Mesendoderm (in vitro differentiated cells): ENCODE data around the gene KATNAL2.
"Not testable (repeated sequence)": the region's sequence is repeated elsewhere in the genome, so short reads cannot be mapped to it uniquely, and the experiment has no call there.

Experiments used
- DNase-seq: peaks from one replicate; pipeline ENCODE4 v3.0.0; 2013
- H2AK5ac ChIP-seq: 2 replicates; pipeline ENCODE4 v1.6.1; 2013; ENCODE audit warnings: low read length, inconsistent platforms
- H2BK120ac ChIP-seq: 2 replicates; pipeline ENCODE4 v1.6.1; 2013; ENCODE audit warnings: low read depth, mild to moderate bottlenecking, low read length, moderate library complexity, mixed read lengths
- H2BK15ac ChIP-seq: replicated peaks from 2 replicates; pipeline ENCODE4 v1.6.1; 2013; ENCODE audit warnings: low read depth, mild to moderate bottlenecking, moderate library complexity
- H2BK5ac ChIP-seq: 2 replicates; pipeline ENCODE4 v1.6.1; 2013; ENCODE audit warnings: low read length, inconsistent platforms
- H3K18ac ChIP-seq: 2 replicates; pipeline ENCODE4 v1.6.1; 2013; ENCODE audit warnings: mild to moderate bottlenecking, low read length, mixed read lengths
- H3K23ac ChIP-seq: one replicate; pipeline ENCODE4 v1.6.1; 2013; ENCODE audit warnings: low read length
- H3K27ac ChIP-seq: 2 replicates; pipeline ENCODE4 v1.5.1; 2013; ENCODE audit warnings: low read depth, mild to moderate bottlenecking, inconsistent platforms, low read length, moderate library complexity
- H3K27me3 ChIP-seq: 2 replicates; pipeline ENCODE4 v1.6.1; 2013; ENCODE audit warnings: low read length, control low read depth, mild to moderate bottlenecking, inconsistent platforms; ENCODE audit not compliant: insufficient read depth, poor library complexity
- H3K36me3 ChIP-seq: 2 replicates; pipeline ENCODE4 v1.6.1; 2013; ENCODE audit warnings: low read length, inconsistent platforms; ENCODE audit not compliant: control insufficient read depth, insufficient read depth
- H3K4ac ChIP-seq: one replicate; pipeline ENCODE4 v1.6.1; 2013; ENCODE audit warnings: low read depth, mild to moderate bottlenecking, low read length, moderate library complexity
- H3K4me1 ChIP-seq: 2 replicates; pipeline ENCODE4 v1.6.1; 2013; ENCODE audit warnings: low read depth, low read length, inconsistent platforms; ENCODE audit not compliant: control insufficient read depth
- H3K4me2 ChIP-seq: 2 replicates; pipeline ENCODE4 v1.6.1; 2013; ENCODE audit warnings: low read length
- H3K4me3 ChIP-seq: 2 replicates; pipeline ENCODE4 v1.5.1; 2013; ENCODE audit warnings: mild to moderate bottlenecking, low read length
- H3K56ac ChIP-seq: one replicate; pipeline ENCODE4 v1.6.1; 2013; ENCODE audit warnings: low read length
- H3K79me1 ChIP-seq: 2 replicates; pipeline ENCODE4 v1.6.1; 2013; ENCODE audit warnings: low read length, inconsistent platforms
- H3K79me2 ChIP-seq: 2 replicates; pipeline ENCODE4 v1.6.1; 2013; ENCODE audit warnings: mild to moderate bottlenecking, low read length; ENCODE audit not compliant: control insufficient read depth, insufficient read depth
- H3K9ac ChIP-seq: 2 replicates; pipeline ENCODE4 v1.6.1; 2013; ENCODE audit warnings: low read length, inconsistent platforms
- H4K5ac ChIP-seq: one replicate; pipeline ENCODE4 v1.6.1; 2013; ENCODE audit warnings: low read length
- H4K8ac ChIP-seq: one replicate; pipeline ENCODE4 v1.6.1; 2013; ENCODE audit warnings: low read depth, mild to moderate bottlenecking, control low read depth, low read length, moderate library complexity
- WGBS: extraction: QIAGEN DNeasy Blood & Tissue Kit; methylation state at CpG from one replicate; pipeline ENCODE4 v1.1.7; 2013; ENCODE audit warnings: low lambda C conversion rate, missing lambda C conversion rate; ENCODE audit not compliant: insufficient coverage; ENCODE audit errors: extremely low coverage; 5-methylcytosine and 5-hydroxymethylcytosine counted together

The KATNAL2 gene

DNA sequence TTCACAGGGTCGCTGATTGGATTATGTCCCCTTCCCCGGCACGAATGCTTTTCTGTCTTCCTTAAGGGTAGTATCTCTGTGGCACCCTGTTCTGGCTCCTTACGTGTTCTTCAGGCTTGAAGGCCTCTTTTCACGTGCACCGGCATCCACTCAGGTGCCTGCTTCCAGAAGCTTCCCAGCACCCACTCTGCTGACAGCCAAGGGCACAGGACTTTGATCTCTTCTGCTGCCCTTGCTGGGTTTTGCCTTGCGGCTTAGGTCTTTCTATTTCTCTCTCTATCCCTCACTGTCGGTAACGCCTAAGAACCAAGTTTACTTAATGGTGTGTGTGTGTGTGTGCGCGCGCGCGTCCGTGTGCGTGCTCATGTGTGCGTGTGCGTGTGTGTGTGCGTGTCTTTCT, 103.4 kb downstream of the KATNAL2 start:
- no CpG with 5 or more reads among the region's 19 CpGs for WGBS
- H2AK5ac ChIP-seq, H3K9ac ChIP-seq: not testable (repeated sequence)

DNA sequence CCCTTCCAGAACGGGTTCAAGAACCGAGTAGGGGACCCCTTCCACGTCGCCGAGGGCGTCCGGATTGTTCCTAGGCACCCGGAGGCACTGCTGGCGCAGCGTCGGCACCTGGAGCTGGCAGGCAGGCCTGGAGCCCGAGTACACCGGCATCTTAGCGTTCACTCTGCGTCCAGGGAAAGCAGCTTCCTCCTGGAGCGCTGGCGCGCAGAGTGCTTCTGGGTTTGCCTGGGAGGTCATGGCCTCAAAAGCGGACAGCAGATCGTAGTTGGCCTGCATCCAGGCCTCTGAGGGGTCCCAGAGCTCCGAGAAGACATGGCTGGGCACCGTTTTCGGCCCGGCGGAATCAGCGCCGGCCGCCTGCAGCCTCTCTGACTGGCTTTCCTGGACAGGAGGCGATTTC, 105.4 kb downstream of the KATNAL2 start:
- not testable (repeated sequence) for H3K4me1 ChIP-seq, H2AK5ac ChIP-seq, H3K27ac ChIP-seq, H3K18ac ChIP-seq, H4K8ac ChIP-seq, H3K4ac ChIP-seq, H3K79me2 ChIP-seq, H3K36me3 ChIP-seq, H3K4me3 ChIP-seq, H3K23ac ChIP-seq, H3K4me2 ChIP-seq, H4K5ac ChIP-seq, H2BK15ac ChIP-seq, H2BK120ac ChIP-seq, H3K79me1 ChIP-seq, H2BK5ac ChIP-seq, H3K27me3 ChIP-seq, DNase-seq, H3K9ac ChIP-seq, H3K56ac ChIP-seq
- no CpG with 5 or more reads among the region's 29 CpGs for WGBS

More for the DNA sequence above, 103.4 kb downstream of the KATNAL2 start:
- not testable (repeated sequence) for H3K27me3 ChIP-seq, H4K8ac ChIP-seq, H3K79me2 ChIP-seq, H2BK15ac ChIP-seq, H3K79me1 ChIP-seq, H2BK5ac ChIP-seq, H3K4me1 ChIP-seq, H3K36me3 ChIP-seq, DNase-seq, H3K23ac ChIP-seq, H3K4ac ChIP-seq, H2BK120ac ChIP-seq, H3K4me3 ChIP-seq, H4K5ac ChIP-seq, H3K56ac ChIP-seq, H3K27ac ChIP-seq, H3K4me2 ChIP-seq, H3K18ac ChIP-seq

DNA sequence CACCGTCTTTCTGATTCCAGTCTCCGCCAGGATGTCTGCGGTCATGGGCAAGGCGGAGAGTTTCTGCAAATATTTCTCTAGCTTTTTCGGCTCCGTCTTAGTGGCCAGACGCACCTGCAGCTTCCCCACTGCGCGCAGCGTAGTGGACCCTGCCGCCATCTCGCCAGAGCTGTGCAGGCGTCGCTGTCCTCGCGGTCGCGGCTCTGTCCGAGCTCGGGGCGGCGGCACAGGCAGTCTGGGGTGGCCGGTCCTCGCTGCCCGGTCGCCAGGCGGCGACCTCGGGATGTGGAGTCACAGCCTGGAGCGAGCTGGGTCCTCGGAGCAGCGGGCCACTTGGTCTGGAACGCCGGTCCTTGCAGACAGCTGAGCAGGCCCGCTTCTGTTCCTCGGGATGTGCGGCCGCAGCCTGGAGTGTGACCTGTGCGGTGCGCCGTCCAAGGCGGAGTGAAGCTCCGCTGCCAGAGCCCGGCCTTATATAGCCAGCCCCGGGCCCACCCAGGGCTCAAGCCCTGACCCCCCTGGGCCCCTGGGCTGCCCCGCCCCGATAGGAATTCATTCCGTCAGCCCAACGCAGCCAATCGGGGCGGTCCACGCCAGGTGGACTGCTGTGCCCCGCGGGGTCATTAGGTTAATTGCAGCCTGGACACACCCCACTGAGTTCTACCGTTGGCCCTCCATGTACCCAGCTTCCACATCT, 106.5 kb downstream of the KATNAL2 start:
- not testable (repeated sequence) for H4K5ac ChIP-seq, H3K79me2 ChIP-seq, H4K8ac ChIP-seq, H2BK120ac ChIP-seq, H3K23ac ChIP-seq, H2BK15ac ChIP-seq, H2AK5ac ChIP-seq, H3K9ac ChIP-seq, H3K79me1 ChIP-seq, H2BK5ac ChIP-seq, DNase-seq, H3K4me1 ChIP-seq, H3K27ac ChIP-seq, H3K4me2 ChIP-seq, H3K36me3 ChIP-seq, H3K4me3 ChIP-seq, H3K18ac ChIP-seq, H3K4ac ChIP-seq, H3K56ac ChIP-seq, H3K27me3 ChIP-seq
- no CpG with 5 or more reads among the region's 55 CpGs for WGBS

DNA sequence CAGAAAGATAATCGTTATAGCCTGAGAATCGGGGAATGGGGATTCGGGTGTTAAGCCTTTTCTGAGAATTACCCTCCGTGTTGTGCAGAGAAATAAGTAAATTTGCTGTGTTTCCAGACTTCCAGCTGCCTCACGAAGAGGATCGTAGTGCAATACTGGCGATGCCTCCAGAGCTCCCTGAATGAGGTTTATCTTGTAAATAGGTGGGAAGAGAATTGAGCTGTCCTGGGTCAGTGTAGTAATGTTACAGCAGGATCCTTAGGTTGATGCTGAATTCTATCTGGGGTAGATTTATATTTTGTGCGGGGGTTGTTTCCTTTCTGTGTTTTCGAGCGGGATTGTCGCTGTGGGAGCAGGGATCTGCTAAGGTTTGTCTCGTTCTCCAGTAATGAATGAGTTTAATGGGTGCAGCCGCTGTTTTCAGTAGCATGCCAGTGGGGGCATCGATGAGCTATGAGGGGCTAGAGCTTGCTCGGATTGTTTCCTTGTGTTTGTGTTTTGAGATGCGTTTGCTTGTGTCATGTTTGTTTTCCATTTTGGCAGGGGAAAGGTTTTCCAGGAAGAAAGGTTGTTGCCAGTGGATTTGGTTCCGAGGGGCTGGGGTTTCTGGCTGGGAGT, 108.3 kb downstream of the KATNAL2 start:
- no CpG with 5 or more reads among the region's 17 CpGs for WGBS

DNA sequence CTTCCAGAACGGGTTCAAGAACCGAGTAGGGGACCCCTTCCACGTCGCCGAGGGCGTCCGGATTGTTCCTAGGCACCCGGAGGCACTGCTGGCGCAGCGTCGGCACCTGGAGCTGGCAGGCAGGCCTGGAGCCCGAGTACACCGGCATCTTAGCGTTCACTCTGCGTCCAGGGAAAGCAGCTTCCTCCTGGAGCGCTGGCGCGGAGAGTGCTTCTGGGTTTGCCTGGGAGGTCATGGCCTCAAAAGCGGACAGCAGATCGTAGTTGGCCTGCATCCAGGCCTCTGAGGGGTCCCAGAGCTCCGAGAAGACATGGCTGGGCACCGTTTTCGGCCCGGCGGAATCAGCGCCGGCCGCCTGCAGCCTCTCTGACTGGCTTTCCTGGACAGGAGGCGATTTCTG, 111.3 kb downstream of the KATNAL2 start:
- H2BK120ac ChIP-seq, H4K8ac ChIP-seq, H3K23ac ChIP-seq, H2AK5ac ChIP-seq, H3K56ac ChIP-seq, H3K79me1 ChIP-seq, H3K79me2 ChIP-seq, H3K4me1 ChIP-seq, H3K27ac ChIP-seq, H3K18ac ChIP-seq, H3K27me3 ChIP-seq, H2BK15ac ChIP-seq, H3K9ac ChIP-seq, H2BK5ac ChIP-seq, H3K4ac ChIP-seq, H3K4me3 ChIP-seq, H3K36me3 ChIP-seq, H3K4me2 ChIP-seq, DNase-seq, H4K5ac ChIP-seq: not testable (repeated sequence)
- no CpG with 5 or more reads among the region's 29 CpGs for WGBS

More for the DNA sequence above, 108.3 kb downstream of the KATNAL2 start:
- H3K18ac ChIP-seq, H3K4me2 ChIP-seq, H2AK5ac ChIP-seq, H3K4me3 ChIP-seq, H4K8ac ChIP-seq, H3K79me1 ChIP-seq, H3K56ac ChIP-seq, H2BK5ac ChIP-seq, H3K27ac ChIP-seq, H3K9ac ChIP-seq, H3K4me1 ChIP-seq, H3K79me2 ChIP-seq, H3K4ac ChIP-seq, H3K23ac ChIP-seq, H3K36me3 ChIP-seq, H2BK120ac ChIP-seq, DNase-seq, H3K27me3 ChIP-seq, H4K5ac ChIP-seq, H2BK15ac ChIP-seq: not testable (repeated sequence)
